HG02938 (cell line): ENCODE measurements around the gene OR6B3.

Experiments used
- ATAC-seq: cut with Tn5 transposase; IDR thresholded peaks from one replicate; pipeline ENCODE4 v1.9.1; 2021; ENCODE audit warnings: mild to moderate bottlenecking, moderate library complexity; ENCODE audit not compliant: unreplicated experiment

Gene OR6B3

GRCh38 chr2:240053173-240054155, at the start of gene OR6B3:
Gene OR6B3, minus strand, starts transcription at chr2:240053521.
- no peak for ATAC-seq

GRCh38 chr2:240098349-240098748, 45.0 kb upstream of the OR6B3 start:
- no peak for ATAC-seq

DNA sequence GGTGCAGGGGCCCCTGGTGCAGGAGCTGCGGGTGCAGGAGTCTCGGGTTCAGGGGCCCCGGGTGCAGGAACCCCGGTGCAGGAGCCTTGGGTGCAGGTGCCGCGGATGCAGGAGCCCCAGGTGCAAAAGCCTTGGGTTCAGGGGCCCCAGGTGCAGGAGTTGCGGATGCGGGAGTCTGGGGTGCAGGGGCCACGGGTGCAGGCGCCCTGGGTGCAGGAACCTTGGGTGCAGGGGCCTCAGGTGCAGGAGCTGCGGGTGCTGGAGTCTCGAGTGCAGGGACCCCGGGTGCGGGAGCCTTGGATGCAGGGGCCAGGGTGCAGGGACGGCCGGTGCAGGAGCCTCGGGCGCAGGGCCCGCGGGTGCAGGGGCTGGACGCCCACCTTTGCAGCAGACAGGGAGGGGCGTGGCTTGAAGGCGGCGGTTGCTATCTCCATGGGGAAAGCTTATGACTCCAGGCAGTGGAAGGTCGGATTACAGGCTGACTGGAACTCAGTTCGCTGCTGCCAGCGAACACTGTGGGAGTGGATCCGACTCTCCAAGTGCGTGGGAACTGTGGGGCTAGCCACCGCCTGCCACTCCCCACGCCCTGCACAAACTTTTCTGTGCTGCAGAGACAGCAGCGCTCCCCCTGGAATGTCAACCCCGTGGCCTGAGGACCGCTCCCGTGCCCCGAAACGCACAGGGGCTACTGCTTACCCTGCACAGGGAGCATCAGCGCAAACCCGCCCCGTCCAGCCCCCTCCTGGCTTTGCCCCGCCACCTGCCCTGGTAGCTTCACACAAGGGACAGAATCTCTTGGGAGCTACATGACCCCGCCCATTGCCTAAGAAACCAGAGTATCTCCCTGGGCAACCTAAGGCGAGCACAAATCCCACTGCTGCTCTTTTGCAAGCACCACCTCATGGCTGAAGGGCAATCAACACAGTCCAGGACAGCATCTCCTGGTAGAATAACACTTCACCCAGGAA, 42.5 kb upstream of the OR6B3 start:
- ATAC-seq: no peak

DNA sequence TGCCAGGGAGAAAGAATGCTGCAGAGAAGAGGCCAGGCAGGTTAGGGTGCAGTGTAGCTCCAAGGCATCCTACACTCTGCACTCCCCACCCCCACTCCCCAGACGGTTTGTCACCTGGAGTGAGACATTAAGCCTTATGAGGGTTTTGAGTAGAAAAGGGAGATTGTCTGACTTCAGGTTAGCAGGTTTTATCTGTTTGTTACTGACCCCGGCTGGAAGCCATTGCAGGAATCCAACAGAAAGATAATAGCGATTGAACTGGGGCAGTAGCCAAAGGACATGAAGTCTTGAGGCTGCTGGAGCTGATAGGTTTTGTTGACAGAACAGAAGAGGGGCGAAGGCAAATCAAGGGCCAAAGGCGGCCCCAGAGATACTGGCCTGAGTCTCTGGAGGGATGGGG, 36.0 kb upstream of the OR6B3 start:
- ATAC-seq: no peak

- no peak for ATAC-seq
Observed at GRCh38 chr2:240086563-240086962, 33.2 kb upstream of the OR6B3 start.

GRCh38 chr2:240078631-240079030, 25.3 kb upstream of the OR6B3 start:
- no peak for ATAC-seq

GRCh38 chr2:240077442-240077841, 24.1 kb upstream of the OR6B3 start:
- ATAC-seq: no peak

DNA sequence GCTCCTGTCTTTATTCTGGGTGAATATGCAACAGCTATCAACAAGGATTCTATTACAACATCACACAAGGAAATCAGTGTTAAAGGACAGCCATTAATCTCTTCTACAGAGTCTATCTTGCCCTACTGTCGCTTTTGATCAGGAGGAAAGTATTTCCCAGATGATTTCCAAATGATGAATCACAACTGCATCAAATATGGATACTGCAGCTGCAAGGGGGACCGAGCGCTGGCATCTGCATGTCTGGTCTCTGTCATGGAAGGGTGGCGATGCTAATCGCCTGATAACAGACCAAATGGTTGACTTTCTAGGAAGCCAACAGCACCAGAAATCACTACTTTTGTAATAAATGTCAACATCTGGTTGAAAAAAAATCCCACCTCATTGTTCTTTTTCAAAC, 21.2 kb upstream of the OR6B3 start:
- no peak for ATAC-seq

- ATAC-seq: no peak
Observed at GRCh38 chr2:240070907-240071306, 17.6 kb upstream of the OR6B3 start.

- no peak for ATAC-seq
Observed at GRCh38 chr2:240069829-240070228, 16.5 kb upstream of the OR6B3 start.

DNA sequence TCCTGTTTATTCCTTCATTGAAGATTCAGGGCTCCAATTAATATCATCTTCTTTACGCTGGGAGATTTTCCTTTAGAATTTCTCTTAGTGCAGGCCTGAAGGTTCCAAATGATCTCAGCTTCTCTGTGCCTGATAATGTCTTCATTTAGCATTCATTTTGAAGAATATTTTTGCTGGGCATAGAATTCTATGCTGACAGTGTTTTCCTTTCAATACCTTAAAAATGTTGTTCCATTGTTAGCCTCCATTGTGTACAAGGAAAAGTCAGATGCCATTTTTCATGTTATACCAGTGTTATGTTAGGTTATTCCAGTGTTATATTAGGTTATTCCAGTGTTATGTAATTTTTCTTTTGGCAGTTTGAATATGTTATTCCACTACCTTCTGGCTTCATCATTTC, 14.9 kb upstream of the OR6B3 start:
- no peak for ATAC-seq

- no peak for ATAC-seq
Observed at GRCh38 chr2:240066489-240066888, 13.2 kb upstream of the OR6B3 start.

GRCh38 chr2:240064898-240065297, 11.6 kb upstream of the OR6B3 start:
- ATAC-seq: no peak

- ATAC-seq: no peak
Observed at GRCh38 chr2:240060977-240061591, 7.8 kb upstream of the OR6B3 start.

GRCh38 chr2:240056678-240057077, 3.4 kb upstream of the OR6B3 start:
- no peak for ATAC-seq

- ATAC-seq: no peak
Observed at GRCh38 chr2:240055177-240055917, 2.0 kb upstream of the OR6B3 start.

- ATAC-seq: no peak
Observed at GRCh38 chr2:240052524-240052923, 797 bp downstream of the OR6B3 start.

GRCh38 chr2:240051697-240052096, 1.6 kb downstream of the OR6B3 start:
- ATAC-seq: no peak

DNA sequence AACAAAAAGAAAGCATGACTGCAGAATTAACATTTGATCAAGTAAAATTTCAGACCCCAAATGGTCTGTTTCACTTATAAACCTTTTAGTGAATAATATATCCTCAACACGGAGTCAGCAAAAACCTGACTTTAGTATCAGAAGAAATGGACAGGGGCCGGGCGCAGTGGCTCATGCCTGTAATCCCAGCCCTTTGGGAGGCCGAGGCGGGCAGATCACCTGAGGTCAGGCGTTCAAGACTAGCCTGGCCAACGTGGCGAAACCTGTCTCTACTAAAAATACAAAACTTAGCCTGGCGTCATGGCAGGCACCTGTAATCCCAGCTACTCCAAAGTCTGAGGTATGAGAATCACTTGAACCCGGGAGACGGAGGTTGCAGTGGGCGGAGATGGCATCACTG, 3.0 kb downstream of the OR6B3 start:
- ATAC-seq: no peak

GRCh38 chr2:240048237-240048636, 5.1 kb downstream of the OR6B3 start:
- no peak for ATAC-seq
